Stromal cell of bone marrow (primary cell): ENCODE measurements around the gene PCDHGB4.
"Not testable (repeated sequence)": the region's sequence is repeated elsewhere in the genome, so short reads cannot be mapped to it uniquely, and the experiment has no call there.

Experiments
- DNase-seq: peaks from one replicate; pipeline ENCODE4 v3.0.0-alpha.2; 2012; ENCODE audit warnings: low read depth

PCDHGB4 gene

GRCh38 chr5:141430332-141431113, 43.0 kb downstream of the PCDHGB4 start, which contains the start of gene PCDHGA12:
PCDHGA12 (plus strand) TSS chr5:141430507; CDS start chr5:141430760, 253 bp downstream.
- DNase-seq, result peak; percentile 92

GRCh38 chr5:141431286-141431685, 43.8 kb downstream of the PCDHGB4 start:
- DNase-seq, result no peak

- not testable (repeated sequence) for DNase-seq
Measured at GRCh38 chr5:141432308-141432707, 44.8 kb downstream of the PCDHGB4 start.

- not testable (repeated sequence) for DNase-seq
Measured at GRCh38 chr5:141432726-141433125, 45.2 kb downstream of the PCDHGB4 start.

- DNase-seq, result no peak
Measured at GRCh38 chr5:141434006-141434405, 46.5 kb downstream of the PCDHGB4 start.

GRCh38 chr5:141437221-141437620, 49.7 kb downstream of the PCDHGB4 start:
- DNase-seq, result no peak

- DNase-seq, result no peak
Measured at GRCh38 chr5:141439411-141440141, 52.1 kb downstream of the PCDHGB4 start.
